ENCODE measurements around the gene WDFY1.

- TF ChIP-seq CTCF (IDR thresholded peaks at IDR 0.05) (no peak), POLR2A (IDR thresholded peaks at IDR 0.05) (no peak)
Observed at GRCh38 chr2:223882715-223883114, 62.4 kb downstream of the WDFY1 start.
